SK-N-SH treated with all-trans-retinoic acid at 6 μM for 48 hours (cell line): Measurements from ENCODE around the gene SMAD4.

ENCODE experiments used
- ATAC-seq: fragments of 200-7000 bp; cut with Tn5 transposase; 3 replicates; pipeline ENCODE4 v1.9.1; 2020; ENCODE audit warnings: mild to moderate bottlenecking, moderate library complexity
- ARNTL ChIP-seq: fragments of 450-650 bp; formaldehyde crosslinking; IDR thresholded peaks from 2 replicates; pipeline ENCODE4 v1.5.0; 2020; ENCODE audit warnings: low read depth, mild to moderate bottlenecking, moderate library complexity, borderline replicate concordance
- BACH2 ChIP-seq: fragments of 250-450 bp; sonication (Bioruptor Pico); IDR thresholded peaks from 2 replicates; pipeline ENCODE4 v1.9.0; 2021; ENCODE audit warnings: mild to moderate bottlenecking, borderline replicate concordance
- CREB5 ChIP-seq: fragments of 250-450 bp; sonication (Bioruptor Pico); IDR thresholded peaks from 2 replicates; pipeline ENCODE4 v1.5.1; 2020; ENCODE audit warnings: low read depth, mild to moderate bottlenecking, moderate library complexity
- CSDC2 ChIP-seq: fragments of 250-450 bp; sonication (Bioruptor Pico); IDR thresholded peaks from 2 replicates; pipeline ENCODE4 v1.5.0; 2020; ENCODE audit warnings: mild to moderate bottlenecking, moderate library complexity
- CSRNP3 ChIP-seq: fragments of 250-450 bp; sonication (Bioruptor Pico); IDR thresholded peaks from 2 replicates; pipeline ENCODE4 v1.5.1; 2021; ENCODE audit warnings: mild to moderate bottlenecking, moderate library complexity
- ESRRG ChIP-seq: fragments of 250-450 bp; sonication (Bioruptor Pico); IDR thresholded peaks from 2 replicates; pipeline ENCODE4 v1.6.1; 2021; ENCODE audit warnings: mild to moderate bottlenecking
- GLIS3 ChIP-seq: fragments of 250-450 bp; sonication (Bioruptor Pico); IDR thresholded peaks from 2 replicates; pipeline ENCODE4 v1.5.0; 2020; ENCODE audit warnings: mild to moderate bottlenecking, moderate library complexity
- ISL1 ChIP-seq: fragments of 250-450 bp; sonication (Bioruptor Pico); IDR thresholded peaks from 2 replicates; pipeline ENCODE4 v2.1.2; 2022; ENCODE audit warnings: mild to moderate bottlenecking, moderate library complexity
- OSR1 ChIP-seq: fragments of 250-450 bp; sonication (Bioruptor Pico); IDR thresholded peaks from 2 replicates; pipeline ENCODE4 v1.8.0; 2022; ENCODE audit warnings: moderate library complexity, mild to moderate bottlenecking, inconsistent platforms
- POU6F1 ChIP-seq: fragments of 250-450 bp; sonication (Bioruptor Pico); IDR thresholded peaks from 2 replicates; pipeline ENCODE4 v1.8.0; 2021; ENCODE audit warnings: low read depth, mild to moderate bottlenecking, moderate library complexity, borderline replicate concordance
- PPARA ChIP-seq: fragments of 250-450 bp; sonication (Bioruptor Pico); IDR thresholded peaks from 2 replicates; pipeline ENCODE4 v1.5.0; 2020; ENCODE audit warnings: mild to moderate bottlenecking, borderline replicate concordance
- RARB ChIP-seq: fragments of 250-450 bp; sonication (Bioruptor Pico); IDR thresholded peaks from 2 replicates; pipeline ENCODE4 v1.8.0; 2021; ENCODE audit warnings: mild to moderate bottlenecking, moderate library complexity
- SNAI2 ChIP-seq: fragments of 250-450 bp; sonication (Bioruptor Pico); IDR thresholded peaks from 2 replicates; pipeline ENCODE4 v1.5.0; 2020; ENCODE audit warnings: mild to moderate bottlenecking, moderate library complexity
- TCF4 ChIP-seq: fragments of 250-450 bp; sonication (Bioruptor Pico); IDR thresholded peaks from 2 replicates; pipeline ENCODE4 v1.8.0; 2021; ENCODE audit warnings: mild to moderate bottlenecking, moderate library complexity, borderline replicate concordance
- TOX ChIP-seq: fragments of 250-450 bp; sonication (Bioruptor Pico); IDR thresholded peaks from 2 replicates; pipeline ENCODE4 v1.8.0; 2021; ENCODE audit warnings: mild to moderate bottlenecking, moderate library complexity, borderline replicate concordance
- TSHZ2 ChIP-seq: fragments of 250-450 bp; sonication (Bioruptor Pico); IDR thresholded peaks from 2 replicates; pipeline ENCODE4 v1.5.0; 2020; ENCODE audit warnings: mild to moderate bottlenecking, moderate library complexity
- ZC3H10 ChIP-seq: fragments of 250-450 bp; sonication (Bioruptor Pico); IDR thresholded peaks from 2 replicates; pipeline ENCODE4 v1.5.1; 2021; ENCODE audit warnings: mild to moderate bottlenecking, moderate library complexity
- ZFP3 ChIP-seq: fragments of 250-450 bp; sonication (Bioruptor Pico); IDR thresholded peaks from 2 replicates; pipeline ENCODE4 v1.5.0; 2020; ENCODE audit warnings: mild to moderate bottlenecking, moderate library complexity
- ZFP30 ChIP-seq: fragments of 450-650 bp; formaldehyde crosslinking; IDR thresholded peaks from 2 replicates; pipeline ENCODE4 v1.5.0; 2022; ENCODE audit warnings: mild to moderate bottlenecking, moderate library complexity
- ZNF565 ChIP-seq: fragments of 450-650 bp; formaldehyde crosslinking; conservative IDR thresholded peaks from 2 replicates; pipeline ENCODE4 v1.5.0; 2020; ENCODE audit warnings: low read depth, mild to moderate bottlenecking, moderate library complexity
- ZNF70 ChIP-seq: fragments of 450-650 bp; formaldehyde crosslinking; IDR thresholded peaks from 2 replicates; pipeline ENCODE4 v1.5.0; 2020; ENCODE audit warnings: mild to moderate bottlenecking, moderate library complexity

Gene SMAD4

GRCh38 chr18:51123046-51123395, 93.0 kb downstream of the SMAD4 start:
- no peak for ATAC-seq
- TF ChIP-seq TOX (CRISPR knock-in tag) (no peak), SNAI2 (CRISPR knock-in tag) (no peak), ZFP30 (CRISPR knock-in tag) (no peak), BACH2 (no peak), ZC3H10 (CRISPR knock-in tag) (no peak), ARNTL (no peak), ZNF565 (CRISPR knock-in tag) (no peak), GLIS3 (CRISPR knock-in tag) (no peak), ESRRG (no peak), RARB (CRISPR knock-in tag) (no peak), OSR1 (no peak), TCF4 (CRISPR knock-in tag) (no peak), CSDC2 (no peak), CSRNP3 (CRISPR knock-in tag) (no peak), ZFP3 (CRISPR knock-in tag) (no peak), PPARA (CRISPR knock-in tag) (no peak), ISL1 (no peak)

GRCh38 chr18:51123481-51123880, 93.5 kb downstream of the SMAD4 start:
- TF ChIP-seq TCF4 (CRISPR knock-in tag) (no peak), ZFP3 (CRISPR knock-in tag) (no peak), ZC3H10 (CRISPR knock-in tag) (no peak), PPARA (CRISPR knock-in tag) (no peak), CREB5 (CRISPR knock-in tag) (no peak), ZNF70 (CRISPR knock-in tag) (no peak), TOX (CRISPR knock-in tag) (no peak), ARNTL (no peak), ZFP30 (CRISPR knock-in tag) (no peak), TSHZ2 (CRISPR knock-in tag) (no peak), BACH2 (no peak), ESRRG (no peak)
- TF ChIP-seq, all 23 proteins: peak for 0
- ATAC-seq, result no peak

GRCh38 chr18:51123936-51124486, 94.0 kb downstream of the SMAD4 start:
- no peak for TF ChIP-seq ZNF70 (CRISPR knock-in tag)
- no peak for TF ChIP-seq TCF4 (CRISPR knock-in tag)
- no peak for ATAC-seq

- ATAC-seq, result no peak
- no peak for TF ChIP-seq GLIS3 (CRISPR knock-in tag)
- no peak for TF ChIP-seq POU6F1
- no peak for TF ChIP-seq TOX (CRISPR knock-in tag)
- TF ChIP-seq TCF4 (CRISPR knock-in tag), result no peak
- TF ChIP-seq PPARA (CRISPR knock-in tag), result no peak
- no peak for TF ChIP-seq OSR1
- no peak for TF ChIP-seq CSDC2
- no peak for TF ChIP-seq ZC3H10 (CRISPR knock-in tag)
- TF ChIP-seq ZNF70 (CRISPR knock-in tag), result no peak
Observed at GRCh38 chr18:51125976-51126375, 96.0 kb downstream of the SMAD4 start.
